ENCODE results near the gene NIN. TPM values are rescaled to one million over a fixed set of nuclear protein-coding genes. Genes with fewer than 3 reads are reported as not detected.

The NIN gene
- total RNA-seq, 4 donors from 2014 or later, result 30.2 to 43.1 (median 38.6) TPM

DNA sequence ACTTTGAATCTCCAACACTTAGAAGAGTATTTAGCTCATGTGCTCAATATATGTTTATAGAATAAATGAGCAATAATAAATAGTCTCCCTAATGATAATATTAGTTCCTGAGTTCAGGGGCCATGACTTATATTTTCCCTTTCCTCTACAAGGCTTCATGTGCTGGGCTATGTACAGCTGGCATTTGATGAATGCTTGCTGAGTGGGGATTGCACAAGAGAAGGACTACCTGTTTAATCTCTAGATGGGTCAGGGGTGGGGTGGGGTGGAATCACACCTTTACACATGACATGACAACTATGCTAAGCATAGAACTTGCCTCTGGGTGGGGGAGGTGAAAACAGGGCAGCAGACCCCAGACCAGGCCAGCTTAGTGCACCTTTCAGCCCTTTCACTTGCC lies 33.3 kb upstream of the NIN start:
- peaks cover 0 to 10% (median 0%) of the 10 kb centered on the region in 3 donors for H3K4me1 ChIP-seq
- no peak for ATAC-seq
- H3K9me3 ChIP-seq, result no peaks in the 10 kb centered on the region
- H3K4me3 ChIP-seq, result no peak overlapping the region
- H3K27ac ChIP-seq, result no peak overlapping the region
- peaks cover 4% of the 10 kb centered on the region for H3K27me3 ChIP-seq
- H3K36me3 ChIP-seq, result no peaks in the 10 kb centered on the region
- TF ChIP-seq EP300 (IDR thresholded peaks at IDR 0.05) (no peak), POLR2AphosphoS5 (IDR thresholded peaks at IDR 0.05) (no peak), POLR2A (IDR thresholded peaks at IDR 0.05) (no peak)
- TF ChIP-seq, protein P1, sequence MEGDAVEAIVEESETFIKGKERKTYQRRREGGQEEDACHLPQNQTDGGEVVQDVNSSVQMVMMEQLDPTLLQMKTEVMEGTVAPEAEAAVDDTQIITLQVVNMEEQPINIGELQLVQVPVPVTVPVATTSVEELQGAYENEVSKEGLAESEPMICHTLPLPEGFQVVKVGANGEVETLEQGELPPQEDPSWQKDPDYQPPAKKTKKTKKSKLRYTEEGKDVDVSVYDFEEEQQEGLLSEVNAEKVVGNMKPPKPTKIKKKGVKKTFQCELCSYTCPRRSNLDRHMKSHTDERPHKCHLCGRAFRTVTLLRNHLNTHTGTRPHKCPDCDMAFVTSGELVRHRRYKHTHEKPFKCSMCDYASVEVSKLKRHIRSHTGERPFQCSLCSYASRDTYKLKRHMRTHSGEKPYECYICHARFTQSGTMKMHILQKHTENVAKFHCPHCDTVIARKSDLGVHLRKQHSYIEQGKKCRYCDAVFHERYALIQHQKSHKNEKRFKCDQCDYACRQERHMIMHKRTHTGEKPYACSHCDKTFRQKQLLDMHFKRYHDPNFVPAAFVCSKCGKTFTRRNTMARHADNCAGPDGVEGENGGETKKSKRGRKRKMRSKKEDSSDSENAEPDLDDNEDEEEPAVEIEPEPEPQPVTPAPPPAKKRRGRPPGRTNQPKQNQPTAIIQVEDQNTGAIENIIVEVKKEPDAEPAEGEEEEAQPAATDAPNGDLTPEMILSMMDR (IDR thresholded peaks at IDR 0.05), result no peak

DNA sequence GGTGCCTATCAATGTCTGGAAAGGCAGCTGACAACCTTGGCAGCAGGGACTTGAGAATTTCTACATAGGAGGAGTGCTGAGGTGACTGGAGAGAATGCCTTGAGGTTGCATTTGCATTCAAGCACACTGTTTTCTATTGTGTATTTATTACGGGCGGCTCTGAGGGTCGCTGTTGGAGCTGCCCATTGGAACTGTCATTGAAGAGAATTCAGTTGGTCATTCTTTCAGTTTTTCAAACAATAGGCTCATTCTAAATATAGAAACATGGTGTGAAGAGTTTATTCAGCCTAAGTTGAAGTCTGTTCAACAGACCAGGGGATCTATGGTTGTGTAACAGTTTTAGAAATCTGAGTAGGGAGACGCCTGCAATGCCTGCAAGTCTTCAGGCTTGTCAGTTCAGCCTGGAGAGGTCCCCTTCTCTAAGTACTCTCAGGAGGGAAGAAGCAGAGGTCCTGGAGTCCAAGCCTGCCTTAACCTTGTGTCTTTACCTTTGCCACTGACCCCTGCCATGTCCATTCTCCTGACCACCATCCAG lies 31.1 kb upstream of the NIN start:
- H3K36me3 ChIP-seq, result no peaks in the 10 kb centered on the region
- H3K27ac ChIP-seq, result no peak overlapping the region
- H3K9me3 ChIP-seq, result no peaks in the 10 kb centered on the region
- TF ChIP-seq POLR2AphosphoS5 (IDR thresholded peaks at IDR 0.05), result no peak
- no peak for TF ChIP-seq POLR2A (IDR thresholded peaks at IDR 0.05)
- TF ChIP-seq, protein P1 (IDR thresholded peaks at IDR 0.05), result no peak
- TF ChIP-seq EP300 (IDR thresholded peaks at IDR 0.05), result no peak
- no CpG with 5 or more reads among the region's 4 CpGs for WGBS, 2 donors (ENCODE audit: low coverage in 1 of 2)
- no peak for ATAC-seq
- no peaks in the 10 kb centered on the region for H3K27me3 ChIP-seq
- no peak overlapping the region for H3K4me3 ChIP-seq
- H3K4me1 ChIP-seq, result peaks cover 0 to 13% (median 0%) of the 10 kb centered on the region in 3 donors

DNA sequence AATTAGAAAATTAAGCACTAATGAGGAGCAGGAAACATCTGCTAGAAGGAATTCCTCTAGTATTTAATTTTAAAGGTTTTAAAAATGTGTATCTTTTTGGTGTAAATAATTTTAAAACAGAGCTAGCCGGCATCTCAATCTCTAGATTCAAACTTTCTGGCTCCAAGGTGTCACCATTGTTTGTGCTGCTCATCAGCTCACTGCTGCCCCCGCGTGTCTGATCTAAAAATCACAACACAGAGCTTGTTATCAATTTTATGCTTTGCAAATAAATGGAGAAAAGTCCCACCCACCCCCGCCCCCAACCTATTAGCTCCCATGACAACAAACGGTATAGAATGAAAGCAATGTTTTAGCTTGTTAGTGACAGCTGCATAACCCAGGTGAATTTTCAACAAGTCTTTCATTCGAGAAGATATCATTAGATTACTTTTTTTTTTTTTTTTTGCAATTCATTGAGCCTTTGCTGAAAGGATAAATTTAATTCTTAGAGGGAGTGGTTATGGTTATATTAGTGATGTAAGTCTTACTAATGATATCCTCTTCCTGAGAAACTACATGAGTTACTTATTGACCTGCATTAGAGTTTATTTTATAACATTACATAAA lies 29.6 kb upstream of the NIN start:
- Histone ChIP-seq H3K4me3 (peak overlapping the region; percentile 57 to 87), H3K27ac (peak overlapping the region; percentile 12 to 74 (median 72)), H3K27me3 (no peaks in the 10 kb centered on the region), H3K36me3 (no peaks in the 10 kb centered on the region), H3K4me1 (peaks cover 0 to 13% (median 0%) of the 10 kb centered on the region in 3 donors), H3K9me3 (no peaks in the 10 kb centered on the region)
- WGBS, 2 donors (ENCODE audit: low coverage in 1 of 2), result 4 to 5% methylated on average over 5 of the region's 6 CpGs
- ATAC-seq, result peak; percentile 63
- TF ChIP-seq, protein P1 (IDR thresholded peaks at IDR 0.05), result peak; percentile 57 to 78 (median 68)
- no peak for TF ChIP-seq POLR2AphosphoS5 (IDR thresholded peaks at IDR 0.05)

DNA sequence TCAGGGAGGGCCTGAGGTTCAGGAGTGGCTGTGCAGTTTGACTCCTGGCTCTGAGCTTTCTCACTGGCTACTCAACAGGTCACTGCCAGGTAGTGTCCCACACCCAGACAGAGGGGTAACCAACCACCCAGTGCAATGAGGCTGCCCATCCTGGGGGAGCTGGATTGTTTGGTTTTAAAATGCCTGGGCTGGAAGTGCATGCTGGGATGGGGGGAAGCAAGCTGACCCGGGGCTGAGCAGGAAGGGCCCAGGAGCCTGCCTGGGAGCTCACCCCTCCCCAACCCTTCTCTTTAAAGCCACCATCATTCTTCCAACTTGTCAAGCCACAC lies 28.3 kb upstream of the NIN start:
- Histone ChIP-seq H3K4me1 (peaks cover 0 to 13% (median 0%) of the 10 kb centered on the region in 3 donors), H3K36me3 (no peaks in the 10 kb centered on the region), H3K9me3 (no peaks in the 10 kb centered on the region), H3K27ac (peak overlapping the region in 3 of 4 donors; percentile 71 to 73 (median 72)), H3K27me3 (no peaks in the 10 kb centered on the region), H3K4me3 (peak overlapping the region; percentile 57 to 87)
- WGBS, 2 donors (ENCODE audit: low coverage in 1 of 2), result 0% methylated on average over 1 of the region's 1 CpG; no CpG with 5 or more reads in 1 of the 2 donors
- TF ChIP-seq POLR2A (IDR thresholded peaks at IDR 0.05), result no peak
- TF ChIP-seq, protein P1 (IDR thresholded peaks at IDR 0.05), result no peak
- no peak for TF ChIP-seq POLR2AphosphoS5 (IDR thresholded peaks at IDR 0.05)
- TF ChIP-seq EP300 (IDR thresholded peaks at IDR 0.05), result no peak
- ATAC-seq, result no peak

DNA sequence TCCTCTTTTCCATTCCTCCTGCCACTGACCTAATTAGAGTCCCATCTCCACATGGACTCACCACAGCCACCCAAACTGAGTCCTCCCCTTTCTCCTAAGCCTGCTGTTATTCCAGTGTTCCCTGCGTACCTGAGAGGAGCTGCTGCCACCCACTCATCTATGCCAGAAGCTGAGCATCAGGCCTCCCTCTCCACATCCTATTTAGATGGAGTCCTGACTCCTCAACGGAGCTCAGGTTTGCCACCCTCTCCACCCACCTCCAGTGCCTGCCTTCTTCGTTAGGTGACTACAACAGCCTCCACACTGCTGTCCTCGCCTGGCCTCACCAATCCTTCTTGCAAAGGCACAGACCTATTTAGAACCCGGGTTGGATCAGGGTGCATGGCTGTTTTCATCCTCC lies 25.7 kb upstream of the NIN start:
- no peak overlapping the region for H3K4me3 ChIP-seq

More for the DNA sequence above, 25.7 kb upstream of the NIN start:
- Histone ChIP-seq H3K36me3 (no peaks in the 10 kb centered on the region), H3K27ac (no peak overlapping the region), H3K4me1 (peaks cover 0 to 13% (median 0%) of the 10 kb centered on the region in 3 donors), H3K27me3 (no peaks in the 10 kb centered on the region), H3K9me3 (no peaks in the 10 kb centered on the region)
- WGBS, 2 donors (ENCODE audit: low coverage in 1 of 2), result 75 to 94% methylated on average over 2 to 5 of the region's 5 CpGs
- no peak for ATAC-seq
- TF ChIP-seq, protein P1 (IDR thresholded peaks at IDR 0.05), result no peak
- TF ChIP-seq POLR2AphosphoS5 (IDR thresholded peaks at IDR 0.05) (no peak), POLR2A (IDR thresholded peaks at IDR 0.05) (no peak), EP300 (IDR thresholded peaks at IDR 0.05) (no peak)
